ENCODE results near the gene VCPKMT. TPM values are rescaled to one million over a fixed set of nuclear protein-coding genes. Genes with fewer than 3 reads are reported as not detected.

The VCPKMT gene
- polyA plus RNA-seq, 1 donor (not counting 4 experiments of a cell fraction or from before 2014, with no cell fraction given) = 9.4 TPM

DNA sequence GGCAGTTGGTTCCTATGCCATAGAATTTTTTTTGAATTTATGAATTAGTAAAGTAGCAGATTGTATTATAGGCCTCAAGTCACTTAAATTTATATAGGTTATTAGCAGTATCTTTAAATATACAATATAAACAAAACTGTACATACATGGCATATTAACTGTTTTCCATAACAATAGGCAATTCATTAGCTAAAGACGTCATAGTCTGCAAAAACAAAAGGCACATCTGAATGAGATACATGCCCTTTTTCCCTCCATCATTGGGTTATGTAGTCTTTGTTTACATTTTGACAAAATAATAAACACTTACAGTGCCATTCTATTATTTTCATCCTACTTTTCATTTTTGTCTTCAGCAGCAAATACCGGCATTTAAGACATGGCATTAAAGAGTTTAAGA, 1.1 kb upstream of the VCPKMT start:
- H3K9me3 ChIP-seq (ENCODE audit: control insufficient read depth, low read depth, low read length) = no peaks in the 10 kb centered on the region
- no peak overlapping the region for H3K4me3 ChIP-seq (ENCODE audit: control insufficient read depth in 2 of 3, extremely low read depth in 1 of 3, insufficient read depth in 2 of 3, low read depth in 1 of 3, low read length in 3 of 3)
- no peaks in the 10 kb centered on the region for H3K27me3 ChIP-seq (ENCODE audit: control insufficient read depth, extremely low read depth, insufficient read depth, low read length)
- H3K4me1 ChIP-seq (ENCODE audit: control insufficient read depth, extremely low read depth, insufficient read depth, low read length) = peaks cover 8% of the 10 kb centered on the region
- H3K79me2 ChIP-seq (ENCODE audit: control insufficient read depth, insufficient read depth, low read length) = peaks cover 23% of the 10 kb centered on the region
- H2AFZ ChIP-seq (ENCODE audit: control insufficient read depth, low read length) = no peak overlapping the region
- no peaks in the 10 kb centered on the region for H3K9me1 ChIP-seq (ENCODE audit: control insufficient read depth, extremely low read depth, insufficient read depth, low read length)
- no peaks in the 10 kb centered on the region for H4K20me1 ChIP-seq (ENCODE audit: control insufficient read depth, extremely low read depth, insufficient read depth, low read length)
- DNase-seq (ENCODE audit: low read depth, low spot score) (no peak), FAIRE-seq (no peak)
- dilution Hi-C loops (cut with MboI; ENCODE audit: extremely low pct_ligation_motif_present, low sequenced_read_pairs) = no loop called here
- peaks cover 6 to 10% of the 10 kb centered on the region in 2 experiments for H3K36me3 ChIP-seq (ENCODE audit: control insufficient read depth in 2 of 2, extremely low read depth in 1 of 2, insufficient read depth in 2 of 2, low read length in 2 of 2)
- no peak overlapping the region for H3K4me2 ChIP-seq (ENCODE audit: control insufficient read depth, extremely low read depth, insufficient read depth, low read depth, low read length)
- no peak overlapping the region for H3K27ac ChIP-seq (ENCODE audit: control insufficient read depth, insufficient read depth, low read length)
- H3K9ac ChIP-seq (ENCODE audit: control insufficient read depth, extremely low read depth, insufficient read depth, low read length) = no peak overlapping the region
- TF ChIP-seq CTCF (optimal IDR thresholded peaks at IDR 0.05 in 1 of 3, IDR thresholded peaks at IDR 0.05 in 1 of 3, conservative IDR thresholded peaks at IDR 0.05 in 1 of 3; ENCODE audit: extremely low read depth in 1 of 3, insufficient read depth in 2 of 3, low read length in 3 of 3) = no peak
- TF ChIP-seq EZH2 (IDR thresholded peaks at IDR 0.05; ENCODE audit: low read length) = no peak

- Histone ChIP-seq H3K4me2 (ENCODE audit: control insufficient read depth, extremely low read depth, insufficient read depth, low read depth, low read length) (peak overlapping the region; percentile 96), H3K9ac (ENCODE audit: control insufficient read depth, extremely low read depth, insufficient read depth, low read length) (peak overlapping the region; percentile 96), H4K20me1 (ENCODE audit: control insufficient read depth, extremely low read depth, insufficient read depth, low read length) (no peaks in the 10 kb centered on the region), H3K9me1 (ENCODE audit: control insufficient read depth, extremely low read depth, insufficient read depth, low read length) (no peaks in the 10 kb centered on the region), H3K4me3 (ENCODE audit: control insufficient read depth in 2 of 3, extremely low read depth in 1 of 3, insufficient read depth in 2 of 3, low read depth in 1 of 3, low read length in 3 of 3) (peak overlapping the region in 2 of 3 experiments; percentile 92 to 97), H3K79me2 (ENCODE audit: control insufficient read depth, insufficient read depth, low read length) (peaks cover 23% of the 10 kb centered on the region), H3K36me3 (ENCODE audit: control insufficient read depth in 2 of 2, extremely low read depth in 1 of 2, insufficient read depth in 2 of 2, low read length in 2 of 2) (peaks cover 6 to 15% of the 10 kb centered on the region in 2 experiments), H3K9me3 (ENCODE audit: control insufficient read depth, low read depth, low read length) (no peaks in the 10 kb centered on the region), H3K27me3 (ENCODE audit: control insufficient read depth, extremely low read depth, insufficient read depth, low read length) (no peaks in the 10 kb centered on the region), H2AFZ (ENCODE audit: control insufficient read depth, low read length) (peak overlapping the region; percentile 95), H3K27ac (ENCODE audit: control insufficient read depth, insufficient read depth, low read length) (peak overlapping the region; percentile 93), H3K4me1 (ENCODE audit: control insufficient read depth, extremely low read depth, insufficient read depth, low read length) (peaks cover 8% of the 10 kb centered on the region)
- dilution Hi-C loops (cut with MboI; ENCODE audit: extremely low pct_ligation_motif_present, low sequenced_read_pairs) = no loop called here
- TF ChIP-seq CTCF (optimal IDR thresholded peaks at IDR 0.05 in 1 of 3, IDR thresholded peaks at IDR 0.05 in 1 of 3, conservative IDR thresholded peaks at IDR 0.05 in 1 of 3; ENCODE audit: extremely low read depth in 1 of 3, insufficient read depth in 2 of 3, low read length in 3 of 3) (no peak), EZH2 (IDR thresholded peaks at IDR 0.05; ENCODE audit: low read length) (no peak)
- DNase-seq (ENCODE audit: low read depth, low spot score) (no peak), FAIRE-seq (no peak)
Measured at GRCh38 chr14:50116966-50117365, 594 bp upstream of the VCPKMT start.
